Left renal pelvis (tissue), 4 donors: Measurements from ENCODE around the gene PPP2R2C. TPM values are rescaled to one million over a fixed set of nuclear protein-coding genes. Genes with fewer than 3 reads are reported as not detected.

ENCODE experiments used
- DNase-seq, 4 donors: peaks; one replicate each; pipeline ENCODE4 v3.0.0-alpha.2; 2013; ENCODE audit warnings: low read depth in 4 of 4, low spot score in 3 of 4
- polyA plus RNA-seq, 4 donors: library from polyadenylated mRNA; unstranded; fragments of 120-200 nt; gene quantifications; one replicate each; pipeline ENCODE4 v1.2.1, GENCODE V29; 2013; ENCODE audit not compliant: insufficient read length in 4 of 4

PPP2R2C gene
- polyA plus RNA-seq, 4 donors: 0.40 to 1.6 (median 0.69) TPM

- no peak for DNase-seq
Measured at GRCh38 chr4:6469898-6470501, 2.4 kb downstream of the PPP2R2C start.

DNA sequence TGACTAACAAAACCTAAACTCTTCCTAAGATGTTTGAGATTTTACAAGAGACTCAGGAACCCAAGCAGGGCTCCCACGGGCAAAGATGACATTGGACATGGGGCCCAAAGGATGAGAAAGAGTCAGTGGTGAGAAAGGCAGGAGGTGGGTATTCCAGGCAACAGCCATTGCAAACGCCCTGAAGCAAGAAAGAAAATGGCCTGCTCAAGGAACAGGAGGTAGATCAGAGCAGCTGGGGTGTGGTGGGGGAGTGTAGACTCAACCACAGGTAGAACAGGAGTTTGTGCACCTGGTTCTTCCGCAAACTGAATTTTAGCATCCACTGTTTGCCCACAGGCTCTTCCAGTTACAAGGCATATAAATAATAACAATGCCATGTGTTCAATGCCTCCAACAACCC is 3.3 kb downstream of the PPP2R2C start:
- DNase-seq: no peak

- no peak for DNase-seq
Measured at GRCh38 chr4:6468376-6468775, 4.0 kb downstream of the PPP2R2C start.

DNA sequence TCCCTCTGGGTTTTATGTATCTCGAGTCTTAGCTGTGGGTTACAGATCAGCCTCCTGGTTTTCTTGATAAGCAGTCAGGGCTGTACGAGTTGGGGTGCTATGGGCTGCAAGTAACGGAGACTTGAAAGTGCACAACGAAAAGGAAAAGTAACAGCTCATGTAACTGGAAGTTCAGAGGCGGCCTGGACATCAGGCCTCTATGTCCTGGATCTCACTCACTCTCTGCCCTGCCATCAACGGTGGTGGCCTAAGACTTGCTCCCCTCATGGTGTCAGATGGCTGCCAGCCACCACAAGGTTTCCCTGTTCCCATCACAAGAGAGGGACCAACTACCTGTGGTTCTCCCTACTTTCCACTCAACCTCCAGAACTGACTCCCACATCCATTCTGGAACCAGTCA is 4.8 kb downstream of the PPP2R2C start:
- no peak for DNase-seq

- no peak for DNase-seq
Measured at GRCh38 chr4:6466756-6467381, 5.5 kb downstream of the PPP2R2C start.

- no peak for DNase-seq
Measured at GRCh38 chr4:6465955-6466354, 6.5 kb downstream of the PPP2R2C start.

DNA sequence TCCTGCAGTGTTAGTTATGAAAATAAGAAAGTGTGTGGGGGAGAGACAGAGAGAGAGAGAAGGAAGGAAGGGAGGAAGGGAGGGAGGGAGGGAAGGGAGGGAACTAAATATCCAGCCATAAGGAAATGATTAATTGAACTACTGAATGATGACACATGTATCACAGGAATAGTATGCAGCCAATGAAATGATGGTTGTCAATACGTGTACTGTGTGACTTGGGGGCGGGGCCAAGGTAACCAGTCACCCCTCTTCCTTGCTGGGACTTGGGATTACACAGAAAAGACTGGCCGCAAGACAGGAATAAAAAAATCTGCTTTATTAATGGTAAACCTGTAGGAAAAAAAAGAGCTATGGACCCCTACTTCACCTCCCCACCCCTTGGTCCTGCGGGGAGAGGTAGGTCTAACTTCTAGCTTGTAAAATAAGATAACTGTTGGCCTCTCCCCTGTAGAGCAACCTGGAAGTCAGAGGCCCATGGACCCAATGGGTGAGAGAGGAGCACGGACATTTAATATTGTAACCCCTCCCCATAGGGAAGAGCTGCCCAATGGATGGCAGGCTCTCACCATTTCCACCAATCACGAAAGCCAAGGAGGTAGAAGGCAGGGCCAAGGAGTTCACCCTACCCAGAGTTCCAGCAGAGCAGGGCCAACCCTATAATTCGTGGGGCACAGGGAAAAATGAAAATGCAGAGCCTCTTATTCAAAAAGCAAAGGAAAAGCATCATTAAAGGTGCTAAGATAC is 7.4 kb downstream of the PPP2R2C start:
- no peak for DNase-seq

DNA sequence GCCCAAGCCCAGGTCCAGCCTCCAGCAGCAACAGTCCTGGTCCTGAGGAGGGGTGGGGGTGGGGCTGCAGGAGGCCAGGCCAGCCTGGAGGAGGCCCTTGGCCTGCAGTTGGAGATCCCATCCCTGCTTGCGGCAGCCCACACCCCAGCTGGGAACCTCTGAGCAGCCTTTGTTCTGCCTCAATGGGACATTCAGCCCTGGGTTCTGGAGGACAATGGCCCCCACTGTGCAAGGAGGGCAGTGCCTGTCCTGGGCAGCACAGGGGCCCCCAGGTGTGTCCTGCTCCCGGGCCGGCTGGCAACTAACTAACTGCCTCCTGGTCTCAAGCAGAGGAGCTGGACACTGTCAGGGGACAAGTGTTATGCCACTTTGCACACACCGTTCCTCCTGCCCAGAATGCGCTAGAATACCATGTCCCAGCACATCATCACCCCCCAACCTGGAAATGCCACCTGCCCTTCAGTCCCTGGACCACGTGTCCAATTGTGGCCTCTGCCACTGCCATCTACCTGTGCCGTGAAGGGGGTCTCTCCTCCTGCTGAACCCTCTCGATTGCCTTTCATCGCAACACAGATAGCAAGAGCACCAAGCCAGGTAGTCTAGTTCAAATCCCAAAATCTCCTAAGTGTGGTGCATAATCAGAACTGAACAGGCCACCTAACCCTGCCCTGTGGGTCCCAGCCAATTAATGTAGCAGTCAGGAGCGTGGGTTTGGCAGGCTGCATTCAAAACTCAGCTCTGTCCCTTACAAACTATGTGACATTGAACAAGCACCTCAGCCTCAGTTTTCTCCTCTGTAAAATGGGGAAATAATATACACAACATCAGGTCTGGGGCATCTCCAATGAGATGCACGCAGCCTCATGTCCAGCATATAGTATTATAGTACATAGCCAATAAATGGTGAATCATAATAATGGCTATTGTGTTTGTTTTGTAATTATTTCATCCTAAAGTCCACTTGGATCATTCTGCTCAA is 8.8 kb downstream of the PPP2R2C start:
- no peak for DNase-seq

DNA sequence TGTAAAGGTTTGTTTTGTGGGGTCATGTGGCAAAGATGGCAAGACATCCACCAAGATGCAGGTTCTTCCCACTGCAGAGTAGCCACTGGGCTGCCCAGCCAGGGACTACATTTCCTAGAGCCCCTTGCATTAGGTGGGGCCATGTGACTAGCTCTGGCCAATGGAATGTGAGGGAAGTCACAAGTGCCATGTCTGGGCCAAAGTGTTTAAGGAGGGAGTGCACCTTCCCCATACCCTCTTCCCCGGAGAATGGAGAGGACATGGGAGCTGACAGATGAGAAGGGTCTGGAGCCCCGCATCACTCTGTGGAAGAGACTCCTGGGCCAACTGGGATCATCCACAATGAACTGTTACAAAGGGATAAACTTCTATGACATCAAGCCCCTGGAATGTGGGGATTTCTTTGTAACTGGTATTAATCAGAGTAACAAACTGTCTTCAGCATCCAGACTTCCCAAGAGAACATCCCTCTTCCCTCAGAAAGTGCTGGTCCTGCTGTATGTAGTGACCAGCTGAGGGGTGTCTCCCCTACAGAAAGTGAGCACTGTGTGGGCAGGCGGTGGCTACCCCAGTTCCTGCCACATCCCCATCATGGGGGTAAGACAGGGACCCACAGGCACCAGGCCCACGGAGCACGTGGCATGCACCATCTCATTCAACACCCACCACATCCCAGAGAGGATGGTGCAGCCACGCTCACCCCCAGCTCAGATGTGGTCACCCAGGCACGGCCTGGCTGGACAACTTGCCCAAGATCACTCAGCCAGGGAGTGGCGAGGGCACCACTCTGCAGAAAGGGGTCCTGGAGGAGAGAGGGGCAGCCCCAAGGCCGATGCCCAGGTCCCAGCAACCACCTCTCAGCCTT is 10.9 kb downstream of the PPP2R2C start:
- no peak for DNase-seq

DNA sequence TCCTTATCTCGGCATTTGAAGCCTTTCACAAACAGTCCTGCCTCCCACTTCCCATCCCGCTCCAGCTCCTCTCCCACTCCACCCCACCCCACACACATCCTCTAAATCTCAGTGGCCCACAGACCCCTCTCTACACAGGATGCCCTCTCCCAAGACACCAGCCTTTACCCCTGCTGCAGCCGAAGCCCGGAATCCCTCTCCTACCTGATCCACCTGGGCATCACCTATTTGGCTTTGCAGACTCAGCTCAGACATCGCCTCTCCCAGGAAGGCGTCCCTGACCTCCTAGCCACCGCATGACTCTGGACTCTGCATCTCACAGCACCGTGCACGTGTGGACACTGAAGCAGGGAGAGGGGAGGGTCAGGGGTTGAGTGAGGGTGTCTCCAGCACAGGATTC is 11.5 kb downstream of the PPP2R2C start:
- DNase-seq: no peak

- DNase-seq: no peak
Measured at GRCh38 chr4:6458528-6458927, 13.9 kb downstream of the PPP2R2C start.

DNA sequence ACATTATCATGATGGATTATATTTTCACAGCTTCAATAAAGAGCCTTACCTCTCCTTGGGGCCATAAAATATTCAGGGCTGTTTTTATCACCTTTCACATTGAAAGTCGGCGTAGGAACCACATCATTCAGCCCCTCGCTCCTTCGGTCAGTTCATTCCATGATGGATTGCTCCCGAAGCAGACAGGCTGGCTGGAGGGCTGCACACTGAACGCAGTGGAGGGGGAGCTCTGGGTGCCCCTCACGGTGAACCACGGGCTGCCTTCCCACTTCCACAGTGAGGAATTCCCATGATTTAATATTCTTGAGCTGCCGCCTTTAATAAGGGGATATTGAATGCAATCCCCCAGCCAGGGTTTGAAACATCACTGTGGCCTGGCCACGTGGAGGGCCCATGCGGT is 16.0 kb downstream of the PPP2R2C start:
- DNase-seq: no peak

GRCh38 chr4:6454112-6454910 is 18.1 kb downstream of the PPP2R2C start:
- no peak for DNase-seq

DNA sequence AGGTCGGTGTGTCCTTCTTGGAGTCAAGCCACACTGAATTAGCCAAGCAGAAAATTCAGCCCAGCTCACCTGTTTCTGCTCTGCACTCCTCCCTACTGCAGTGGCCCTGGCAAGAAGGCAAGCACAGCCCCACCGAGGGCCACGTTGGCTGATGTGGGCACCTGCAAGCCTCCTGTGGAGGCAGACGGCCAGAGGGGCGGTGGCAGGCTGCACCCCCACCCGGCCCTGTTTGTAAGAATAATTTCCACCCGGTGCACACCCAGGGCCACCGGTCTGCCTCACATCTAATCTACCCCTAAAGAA is 18.8 kb downstream of the PPP2R2C start:
- no peak for DNase-seq

DNA sequence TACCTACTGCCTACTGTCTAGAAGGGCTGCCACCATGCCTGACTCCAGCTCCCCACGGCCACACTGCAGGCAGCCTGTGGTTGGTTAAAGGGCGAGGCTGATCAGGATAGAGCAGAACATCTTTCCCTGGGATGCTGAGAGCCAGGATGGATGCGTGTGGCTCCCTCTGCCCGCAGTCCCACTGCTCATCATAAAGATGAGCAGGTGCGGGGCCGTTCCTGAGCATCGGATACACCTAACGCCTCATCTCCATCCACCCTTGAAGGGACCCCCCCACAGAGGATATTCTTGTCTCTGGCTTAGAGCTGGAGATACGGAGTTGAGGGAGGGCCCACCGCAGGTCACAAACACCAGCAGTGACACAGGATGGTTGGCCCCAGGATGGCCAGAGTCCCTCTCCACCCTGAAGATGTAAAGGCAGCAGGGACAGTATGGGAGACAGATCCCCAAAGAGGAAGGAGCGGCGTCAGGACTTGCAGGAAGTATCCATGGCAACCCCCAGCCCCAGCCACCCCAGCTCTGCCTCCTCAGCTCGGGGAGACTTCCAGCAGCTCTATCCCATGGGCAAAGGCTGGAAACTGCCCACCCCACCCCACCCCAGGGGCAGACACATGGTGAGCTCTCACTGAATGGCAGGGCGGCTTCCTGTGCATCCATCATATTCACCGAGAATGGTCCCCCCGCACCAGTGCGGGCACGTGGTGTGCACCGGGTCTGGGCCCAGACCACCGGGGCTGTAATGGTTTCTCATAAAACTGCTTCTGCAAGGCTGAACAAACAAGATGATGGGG is 19.3 kb downstream of the PPP2R2C start:
- no peak for DNase-seq

- no peak for DNase-seq
Measured at GRCh38 chr4:6452116-6452896, 20.1 kb downstream of the PPP2R2C start.

DNA sequence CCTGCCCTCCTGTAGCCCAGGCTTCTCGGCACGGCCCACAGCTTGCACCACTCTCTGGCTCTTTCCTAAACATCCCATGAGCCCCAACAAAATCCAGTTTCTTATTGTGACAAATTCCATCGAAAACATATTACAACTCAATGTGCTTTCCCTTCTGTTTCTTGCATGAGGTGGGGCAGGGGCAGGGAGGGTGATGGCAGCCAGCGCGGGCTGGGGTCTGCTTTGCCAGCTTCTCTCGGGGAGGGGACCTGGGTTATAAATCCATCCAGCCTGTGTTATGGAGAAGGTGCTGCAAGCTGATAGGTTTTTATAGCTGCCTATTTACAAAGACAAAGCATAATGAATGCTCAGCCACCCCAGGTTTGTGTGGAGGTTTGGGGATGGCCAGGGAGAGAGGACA is 21.1 kb downstream of the PPP2R2C start:
- DNase-seq: no peak

DNA sequence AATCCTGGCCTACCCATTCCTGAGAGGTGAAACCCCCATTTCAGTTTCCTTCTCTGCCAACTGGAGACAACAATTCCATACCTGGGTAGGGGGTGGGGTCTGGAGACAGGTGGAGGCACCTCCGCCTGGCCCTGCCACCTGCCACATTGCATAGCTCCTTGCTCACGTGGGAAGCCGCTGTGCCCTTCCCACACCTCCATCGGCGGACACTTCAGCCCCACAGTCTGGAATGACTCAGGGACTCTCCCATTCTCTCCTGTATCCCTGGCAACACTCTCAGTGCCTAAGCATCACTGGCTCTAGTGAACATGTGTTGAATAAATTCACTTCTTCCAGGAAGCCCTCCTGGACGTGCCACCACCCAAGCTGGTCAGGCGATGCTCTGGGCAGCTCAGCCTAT is 21.7 kb downstream of the PPP2R2C start:
- no peak for DNase-seq
